ENCODE data around the gene TGIF1. TPM values are rescaled to one million over a fixed set of nuclear protein-coding genes. Genes with fewer than 3 reads are reported as not detected.

TGIF1 gene
- total RNA-seq, 1 experiment from 2014 or later: 110 TPM

GRCh38 chr18:3486512-3486911, 36.5 kb downstream of the TGIF1 start:
- H3K9me2 ChIP-seq (replicated peaks; ENCODE audit: insufficient read depth, low read length): no peaks in the 10 kb centered on the region
- H3K79me2 ChIP-seq (ENCODE audit: low read length): no peaks in the 10 kb centered on the region
- H3K4me3 ChIP-seq (ENCODE audit: low read length): no peak overlapping the region
- peaks cover 41% of the 10 kb centered on the region for H3K4me1 ChIP-seq (ENCODE audit: low read length)
- no peaks in the 10 kb centered on the region for H3K27me3 ChIP-seq (ENCODE audit: low read length)
- H3K36me3 ChIP-seq (ENCODE audit: insufficient read depth, low read length): no peaks in the 10 kb centered on the region
- DNase-seq: no peak
- H3K9ac ChIP-seq (ENCODE audit: low read length): no peak overlapping the region
- no peaks in the 10 kb centered on the region for H4K20me1 ChIP-seq (ENCODE audit: insufficient read depth, low read depth, low read length)
- H3K4me2 ChIP-seq (ENCODE audit: low read depth, low read length, poor library complexity, severe bottlenecking): no peak overlapping the region
- no peaks in the 10 kb centered on the region for H3K9me3 ChIP-seq (ENCODE audit: low read length)
- H3K27ac ChIP-seq (ENCODE audit: low read length): no peak overlapping the region
- H2AFZ ChIP-seq (ENCODE audit: low read length): 0 out of 2 replicates have a peak overlapping the region, but pooled peaks have one; percentile 28

- Histone ChIP-seq H3K79me2 (ENCODE audit: low read length) (no peaks in the 10 kb centered on the region), H3K4me1 (ENCODE audit: low read length) (peaks cover 59% of the 10 kb centered on the region), H3K27me3 (ENCODE audit: low read length) (no peaks in the 10 kb centered on the region), H4K20me1 (ENCODE audit: insufficient read depth, low read depth, low read length) (no peaks in the 10 kb centered on the region), H3K9me3 (ENCODE audit: low read length) (no peaks in the 10 kb centered on the region), H3K4me2 (ENCODE audit: low read depth, low read length, poor library complexity, severe bottlenecking) (no peak overlapping the region), H3K4me3 (ENCODE audit: low read length) (no peak overlapping the region), H3K9me2 (replicated peaks; ENCODE audit: insufficient read depth, low read length) (no peaks in the 10 kb centered on the region), H3K27ac (ENCODE audit: low read length) (peak overlapping the region; percentile 29; the same call in 1 of the 2 replicates), H3K9ac (ENCODE audit: low read length) (no peak overlapping the region), H2AFZ (ENCODE audit: low read length) (peak overlapping the region; percentile 71), H3K36me3 (ENCODE audit: insufficient read depth, low read length) (no peaks in the 10 kb centered on the region)
- no peak for DNase-seq
These were observed 39.5 kb downstream of the TGIF1 start for GRCh38 chr18:3489462-3489861.

DNA sequence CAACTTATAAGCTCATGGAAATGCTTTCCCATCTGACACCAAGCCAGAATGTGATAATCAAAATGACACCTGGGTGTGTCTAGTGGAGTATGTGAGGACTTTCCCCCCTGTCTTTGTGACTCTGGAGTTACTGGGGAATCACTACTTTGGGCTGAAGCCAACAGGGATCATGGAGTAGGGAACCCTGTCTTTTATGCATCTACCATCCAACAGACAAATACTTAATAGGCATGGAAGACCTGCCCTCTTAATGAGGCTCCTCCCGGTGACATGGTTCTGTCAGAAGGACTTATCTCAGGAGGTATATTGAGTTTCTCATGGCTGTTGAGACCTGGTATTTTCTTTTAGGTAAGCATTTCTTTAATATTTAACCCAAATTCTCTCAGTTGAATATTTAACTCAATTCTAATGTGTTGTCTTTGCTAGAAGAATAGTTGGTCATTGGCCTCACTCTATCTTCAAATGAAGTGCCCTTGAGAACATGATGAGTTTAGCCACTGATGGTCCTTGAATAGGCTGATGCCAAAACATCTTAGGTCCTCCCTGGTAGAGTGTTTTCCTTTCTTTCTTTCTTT, 42.1 kb downstream of the TGIF1 start:
- H3K9ac ChIP-seq (ENCODE audit: low read length): no peak overlapping the region
- H2AFZ ChIP-seq (ENCODE audit: low read length): no peak overlapping the region
- H3K4me2 ChIP-seq (ENCODE audit: low read depth, low read length, poor library complexity, severe bottlenecking): no peak overlapping the region
- no peaks in the 10 kb centered on the region for H3K9me2 ChIP-seq (replicated peaks; ENCODE audit: insufficient read depth, low read length)
- H3K9me3 ChIP-seq (ENCODE audit: low read length): no peaks in the 10 kb centered on the region
- H3K4me3 ChIP-seq (ENCODE audit: low read length): no peak overlapping the region
- no peaks in the 10 kb centered on the region for H4K20me1 ChIP-seq (ENCODE audit: insufficient read depth, low read depth, low read length)
- peak overlapping the region; percentile 99 for H3K27ac ChIP-seq (ENCODE audit: low read length)
- peaks cover 72% of the 10 kb centered on the region for H3K4me1 ChIP-seq (ENCODE audit: low read length)
- no peak for DNase-seq
- H3K79me2 ChIP-seq (ENCODE audit: low read length): no peaks in the 10 kb centered on the region
- H3K36me3 ChIP-seq (ENCODE audit: insufficient read depth, low read length): no peaks in the 10 kb centered on the region
- H3K27me3 ChIP-seq (ENCODE audit: low read length): no peaks in the 10 kb centered on the region

- Histone ChIP-seq H3K27me3 (ENCODE audit: low read length) (no peaks in the 10 kb centered on the region), H3K9ac (ENCODE audit: low read length) (peak overlapping the region; percentile 79), H3K36me3 (ENCODE audit: insufficient read depth, low read length) (0 out of 2 replicates have a peak, but pooled peaks cover under 1% of the 10 kb centered on the region), H2AFZ (ENCODE audit: low read length) (no peak overlapping the region), H3K4me3 (ENCODE audit: low read length) (peak overlapping the region; percentile 63; the same call in 1 of the 2 replicates), H3K4me1 (ENCODE audit: low read length) (peaks cover 73% of the 10 kb centered on the region), H3K9me3 (ENCODE audit: low read length) (no peaks in the 10 kb centered on the region), H4K20me1 (ENCODE audit: insufficient read depth, low read depth, low read length) (no peaks in the 10 kb centered on the region), H3K4me2 (ENCODE audit: low read depth, low read length, poor library complexity, severe bottlenecking) (peak overlapping the region; percentile 89), H3K9me2 (replicated peaks; ENCODE audit: insufficient read depth, low read length) (no peaks in the 10 kb centered on the region), H3K27ac (ENCODE audit: low read length) (peak overlapping the region; percentile 99), H3K79me2 (ENCODE audit: low read length) (no peaks in the 10 kb centered on the region)
- no peak for DNase-seq
These were observed 42.7 kb downstream of the TGIF1 start for GRCh38 chr18:3492721-3493120.

- Histone ChIP-seq H3K27me3 (ENCODE audit: low read length) (no peaks in the 10 kb centered on the region), H3K79me2 (ENCODE audit: low read length) (no peaks in the 10 kb centered on the region), H3K4me1 (ENCODE audit: low read length) (peaks cover 79% of the 10 kb centered on the region), H3K4me3 (ENCODE audit: low read length) (peak overlapping the region; percentile 63), H3K4me2 (ENCODE audit: low read depth, low read length, poor library complexity, severe bottlenecking) (peak overlapping the region; percentile 89), H2AFZ (ENCODE audit: low read length) (peak overlapping the region; percentile 57), H3K9ac (ENCODE audit: low read length) (peak overlapping the region; percentile 79), H3K36me3 (ENCODE audit: insufficient read depth, low read length) (peaks cover 10% of the 10 kb centered on the region; the same call in 1 of the 2 replicates), H3K27ac (ENCODE audit: low read length) (peak overlapping the region; percentile 99), H3K9me2 (replicated peaks; ENCODE audit: insufficient read depth, low read length) (no peaks in the 10 kb centered on the region), H4K20me1 (ENCODE audit: insufficient read depth, low read depth, low read length) (no peaks in the 10 kb centered on the region), H3K9me3 (ENCODE audit: low read length) (no peaks in the 10 kb centered on the region)
- DNase-seq: peak; percentile 81
These were observed 43.7 kb downstream of the TGIF1 start for GRCh38 chr18:3493501-3494244.

GRCh38 chr18:3494245-3494526, 44.2 kb downstream of the TGIF1 start:
- Histone ChIP-seq H3K79me2 (ENCODE audit: low read length) (no peaks in the 10 kb centered on the region), H2AFZ (ENCODE audit: low read length) (no peak overlapping the region), H3K9me2 (replicated peaks; ENCODE audit: insufficient read depth, low read length) (no peaks in the 10 kb centered on the region), H3K36me3 (ENCODE audit: insufficient read depth, low read length) (peaks cover 10% of the 10 kb centered on the region; the same call in 1 of the 2 replicates), H3K9me3 (ENCODE audit: low read length) (no peaks in the 10 kb centered on the region), H4K20me1 (ENCODE audit: insufficient read depth, low read depth, low read length) (no peaks in the 10 kb centered on the region), H3K4me1 (ENCODE audit: low read length) (peaks cover 84% of the 10 kb centered on the region), H3K9ac (ENCODE audit: low read length) (peak overlapping the region; percentile 79), H3K27me3 (ENCODE audit: low read length) (no peaks in the 10 kb centered on the region), H3K4me3 (ENCODE audit: low read length) (peak overlapping the region; percentile 63), H3K27ac (ENCODE audit: low read length) (peak overlapping the region; percentile 99), H3K4me2 (ENCODE audit: low read depth, low read length, poor library complexity, severe bottlenecking) (peak overlapping the region; percentile 89)
- DNase-seq: peak; percentile 65

GRCh38 chr18:3494569-3494968, 44.6 kb downstream of the TGIF1 start:
- Histone ChIP-seq H3K9ac (ENCODE audit: low read length) (peak overlapping the region; percentile 79), H3K27ac (ENCODE audit: low read length) (peak overlapping the region; percentile 99), H4K20me1 (ENCODE audit: insufficient read depth, low read depth, low read length) (no peaks in the 10 kb centered on the region), H3K4me1 (ENCODE audit: low read length) (peaks cover 86% of the 10 kb centered on the region), H3K79me2 (ENCODE audit: low read length) (no peaks in the 10 kb centered on the region), H3K9me2 (replicated peaks; ENCODE audit: insufficient read depth, low read length) (no peaks in the 10 kb centered on the region), H3K9me3 (ENCODE audit: low read length) (no peaks in the 10 kb centered on the region), H3K4me3 (ENCODE audit: low read length) (peak overlapping the region; percentile 63), H2AFZ (ENCODE audit: low read length) (no peak overlapping the region), H3K4me2 (ENCODE audit: low read depth, low read length, poor library complexity, severe bottlenecking) (peak overlapping the region; percentile 89), H3K27me3 (ENCODE audit: low read length) (no peaks in the 10 kb centered on the region), H3K36me3 (ENCODE audit: insufficient read depth, low read length) (peaks cover 10% of the 10 kb centered on the region; the same call in 1 of the 2 replicates)
- DNase-seq: peak; percentile 90

DNA sequence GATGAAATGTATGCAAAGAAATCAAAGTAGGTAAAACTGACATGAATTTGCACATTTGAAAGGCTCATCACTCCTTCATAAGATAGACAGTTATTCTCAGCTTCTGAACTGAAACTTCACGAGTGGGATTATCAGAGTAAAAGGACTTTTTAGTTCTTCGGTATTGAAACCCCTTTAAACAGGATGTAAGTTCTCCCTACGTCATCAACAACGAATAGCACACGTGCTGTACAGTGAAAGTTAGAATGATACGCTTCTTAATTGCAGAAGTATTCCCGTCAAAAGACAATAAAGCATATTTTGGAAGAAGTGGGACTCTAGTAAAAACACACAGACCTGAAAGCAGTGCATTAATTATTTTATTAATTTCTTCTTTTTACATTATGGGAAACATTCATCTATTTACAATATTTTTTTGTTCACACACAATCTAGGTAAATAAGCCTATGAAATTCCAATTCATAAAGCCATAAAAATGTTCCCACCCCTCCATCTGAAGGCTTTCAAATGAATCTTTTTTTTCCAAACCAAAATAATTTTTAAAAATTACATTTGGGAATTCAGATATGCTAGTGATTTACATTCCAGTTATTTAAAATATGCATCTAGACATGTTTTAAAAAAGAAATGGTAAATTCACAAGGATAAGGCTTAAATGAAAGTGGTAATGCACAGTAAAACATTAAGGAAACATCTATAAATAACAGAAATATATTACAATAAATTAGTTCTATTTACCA, 45.9 kb downstream of the TGIF1 start:
- Histone ChIP-seq H3K9me3 (ENCODE audit: low read length) (no peaks in the 10 kb centered on the region), H3K27me3 (ENCODE audit: low read length) (no peaks in the 10 kb centered on the region), H3K9ac (ENCODE audit: low read length) (peak overlapping the region; percentile 79), H3K4me2 (ENCODE audit: low read depth, low read length, poor library complexity, severe bottlenecking) (peak overlapping the region; percentile 89), H2AFZ (ENCODE audit: low read length) (no peak overlapping the region), H4K20me1 (ENCODE audit: insufficient read depth, low read depth, low read length) (no peaks in the 10 kb centered on the region), H3K36me3 (ENCODE audit: insufficient read depth, low read length) (peaks cover 19% of the 10 kb centered on the region; the same call in 1 of the 2 replicates), H3K4me1 (ENCODE audit: low read length) (peaks cover 93% of the 10 kb centered on the region), H3K9me2 (replicated peaks; ENCODE audit: insufficient read depth, low read length) (no peaks in the 10 kb centered on the region), H3K79me2 (ENCODE audit: low read length) (no peaks in the 10 kb centered on the region; the same call in 1 of the 2 replicates), H3K27ac (ENCODE audit: low read length) (peak overlapping the region; percentile 99), H3K4me3 (ENCODE audit: low read length) (peak overlapping the region; percentile 63)
- DNase-seq: peak; percentile 83

Data from Karpas-422 (cell line).